DMS53 (cell line): Measurements from ENCODE around the gene FEZF2.
A peak's percentile ranks its signal among the peaks of the same experiment; 100 is the strongest.

Experiments
- DNase-seq: peaks from one replicate; lab custom pipeline; 2025; lab: John Stamatoyannopoulos, UW

Gene FEZF2

DNA sequence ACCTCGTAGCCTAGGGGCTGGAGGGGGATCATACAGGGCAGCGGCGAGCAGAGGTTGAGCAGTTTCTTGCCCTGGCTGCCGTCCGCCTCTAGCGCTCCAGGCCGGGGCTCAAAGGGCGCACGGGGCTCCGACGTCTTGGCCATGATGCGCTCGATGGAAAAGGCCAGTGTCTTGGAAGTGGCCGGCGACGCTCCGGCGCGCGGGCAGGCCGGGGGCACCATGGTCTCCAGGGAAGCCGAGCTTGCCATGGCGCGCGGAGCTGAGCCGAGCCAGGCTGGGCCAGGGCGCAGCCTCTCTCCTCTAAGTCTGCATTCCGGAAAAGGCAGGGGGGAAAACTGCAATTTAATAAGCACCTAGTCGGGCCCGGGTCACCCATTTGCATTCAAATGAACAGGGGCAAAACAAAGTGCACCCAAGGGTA, 719 bp downstream of the FEZF2 start:
- DNase-seq, result peak; percentile 18

DNA sequence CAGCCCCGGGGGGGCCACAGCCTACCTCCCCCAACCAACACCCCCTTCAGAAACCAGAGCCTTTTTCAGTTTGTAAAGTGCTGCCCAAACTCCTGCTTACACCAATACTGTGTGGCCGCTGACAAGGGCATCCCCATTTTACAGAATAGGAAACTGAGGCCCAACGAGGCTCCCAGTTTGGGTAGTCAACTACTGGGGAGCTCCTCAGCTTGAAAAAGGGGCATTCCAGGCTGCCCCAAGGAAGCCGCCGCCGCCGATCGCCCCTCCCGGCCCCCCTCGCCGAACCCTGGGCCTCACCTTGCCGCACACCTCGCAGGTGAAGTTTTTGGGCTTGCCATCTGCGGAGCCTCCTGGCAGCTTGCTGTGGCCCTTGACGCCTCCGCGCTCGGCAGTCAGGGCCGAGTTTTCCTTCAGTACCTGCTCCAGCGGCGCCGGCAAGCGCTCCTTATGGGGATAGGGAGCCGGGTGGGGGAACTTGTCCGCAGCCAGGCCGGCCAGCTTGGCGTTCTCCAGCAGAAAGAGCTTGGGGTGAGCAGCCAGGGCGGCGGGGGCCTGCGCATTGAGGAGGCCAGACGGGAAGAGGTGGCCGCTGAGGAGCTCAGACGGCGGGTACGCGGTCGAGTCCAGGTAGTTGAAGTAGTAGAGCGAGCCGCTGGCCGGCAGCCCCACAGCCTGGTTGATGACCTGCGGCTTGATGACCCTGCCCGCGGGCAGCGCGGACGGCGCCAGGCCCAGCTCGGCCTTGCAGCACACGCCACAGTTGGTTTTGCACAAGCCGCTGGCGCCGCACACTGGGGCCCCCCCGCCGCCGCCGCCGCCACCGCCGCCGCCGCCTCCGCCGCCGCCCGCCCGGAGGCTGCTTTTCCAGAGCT, 1.4 kb downstream of the FEZF2 start:
- peak; percentile 36 for DNase-seq

DNA sequence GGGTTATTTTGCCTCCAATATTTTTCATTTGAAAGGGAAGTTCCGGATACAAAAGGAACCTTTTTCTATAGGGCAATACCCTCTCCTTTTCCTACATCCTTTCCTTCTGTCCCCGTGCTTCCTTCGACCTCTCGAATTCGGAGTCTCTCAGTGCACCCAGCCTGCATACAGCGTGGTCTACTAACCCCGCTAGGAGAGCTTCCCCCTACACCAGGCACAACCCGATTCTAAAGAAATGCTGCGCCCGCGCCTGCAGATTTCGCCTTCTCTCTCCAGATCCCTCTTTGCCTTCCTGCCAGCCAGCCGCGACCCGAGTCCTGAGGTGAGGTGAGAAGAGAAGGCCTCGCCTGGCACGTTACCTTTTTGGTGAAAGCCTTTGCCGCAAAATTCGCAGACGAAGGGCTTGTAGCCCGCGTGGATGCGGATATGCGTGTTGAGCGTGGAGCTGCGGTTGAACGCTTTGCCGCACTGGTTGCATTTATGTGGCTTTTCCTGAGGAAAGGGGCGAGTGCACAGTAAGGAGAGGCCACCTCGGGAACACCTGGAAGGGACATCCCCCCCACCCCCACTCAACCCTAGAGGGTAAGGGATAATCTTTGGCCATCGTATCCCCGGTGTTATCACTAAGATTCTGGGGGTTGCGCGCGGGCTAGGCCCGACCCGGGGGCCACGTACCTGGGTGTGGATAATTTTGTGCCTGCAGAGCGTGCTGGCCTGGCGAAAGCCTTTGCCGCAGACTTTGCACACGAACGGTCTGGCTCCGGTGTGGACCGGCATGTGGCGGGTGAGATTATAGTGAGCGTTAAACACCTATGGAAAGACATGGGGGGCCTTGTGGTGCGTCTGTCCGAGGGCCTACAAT, 2.3 kb downstream of the FEZF2 start:
- no peak for DNase-seq

DNA sequence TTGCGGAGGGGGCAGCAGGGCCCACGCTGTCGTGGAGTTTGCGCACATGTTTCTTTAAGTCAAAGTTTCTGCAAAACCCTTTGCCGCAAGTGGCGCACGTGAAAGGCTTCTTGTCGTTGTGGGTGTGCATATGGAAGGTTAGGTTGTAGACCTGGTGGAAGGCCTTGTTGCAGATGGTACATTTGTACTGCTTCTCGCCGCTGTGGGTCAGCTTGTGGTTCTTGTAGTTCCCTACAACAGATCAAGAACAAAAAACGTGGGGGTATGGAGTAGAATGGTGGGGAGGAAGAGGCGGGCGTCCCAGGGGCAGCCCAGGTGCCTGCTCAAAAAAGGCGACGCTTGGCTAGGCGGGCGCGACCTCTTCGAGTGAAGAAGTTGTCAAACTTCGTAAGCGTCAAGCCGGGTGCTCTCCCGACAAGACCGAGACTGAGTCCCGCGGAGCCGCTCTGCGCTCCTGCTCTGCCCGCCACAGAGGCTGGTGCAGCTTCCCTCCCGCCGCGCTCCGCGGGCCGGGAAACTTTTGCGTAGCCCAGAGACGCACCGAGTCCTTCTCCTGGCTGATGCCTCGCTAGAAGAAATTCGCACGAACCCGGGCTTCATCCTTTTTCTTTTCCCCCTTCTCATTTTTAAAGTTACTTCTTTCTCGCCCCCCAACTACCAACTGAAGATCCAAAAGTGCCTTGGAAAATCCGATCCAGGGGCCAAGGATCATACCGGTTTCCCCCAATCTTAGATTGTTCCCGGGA, 3.1 kb downstream of the FEZF2 start:
- DNase-seq, result no peak

DNA sequence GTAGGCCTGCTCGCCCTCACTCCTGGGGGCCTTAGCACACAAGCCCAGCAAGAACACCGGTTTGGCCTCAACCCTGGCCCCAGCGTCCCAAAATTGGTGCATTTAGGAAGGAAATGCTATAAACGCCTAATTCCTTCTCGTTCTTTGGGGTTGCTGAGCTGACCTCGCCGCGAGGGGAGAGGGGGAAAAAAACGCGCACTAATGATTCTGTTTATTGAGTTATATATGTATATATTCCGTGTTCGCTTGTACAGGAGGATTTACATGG, 3.9 kb downstream of the FEZF2 start:
- DNase-seq, result peak; percentile 4

DNA sequence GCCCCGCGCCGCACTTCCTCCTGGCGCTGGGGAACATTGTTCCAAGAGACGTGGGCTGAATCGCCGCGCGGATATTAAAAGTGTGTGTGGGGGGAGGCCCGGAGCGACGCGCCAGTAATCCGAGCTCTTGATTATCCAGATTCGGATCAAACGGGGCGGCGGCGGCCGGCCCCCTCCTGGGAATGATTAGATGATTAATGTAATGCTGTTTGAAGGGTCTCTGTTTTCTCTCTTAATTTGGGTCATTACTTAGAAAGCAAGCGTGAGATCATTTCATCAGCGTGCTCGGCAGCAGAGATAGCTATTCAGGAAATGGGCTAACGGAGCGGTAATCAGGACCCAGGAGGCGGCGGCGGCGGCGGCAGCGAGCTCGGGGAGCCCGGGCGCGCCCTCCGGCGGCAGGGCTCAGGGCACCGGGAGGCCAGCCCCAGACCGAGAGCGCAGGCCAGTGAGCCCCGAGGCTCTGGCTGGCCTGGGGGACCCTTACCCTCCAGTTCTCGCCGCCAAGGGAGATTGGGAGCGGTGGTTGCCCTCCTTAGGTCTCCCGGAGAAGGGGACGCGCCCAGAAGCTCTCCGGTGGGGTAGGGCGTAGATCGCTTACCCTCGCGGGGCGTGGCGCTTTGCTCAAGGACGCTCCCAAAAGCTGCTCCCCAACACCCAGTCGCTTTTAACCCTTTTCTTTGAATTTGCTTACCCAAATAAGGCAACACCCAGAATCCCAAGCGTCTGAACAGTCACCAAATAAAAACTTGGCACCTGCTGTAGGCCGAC, 4.5 kb downstream of the FEZF2 start:
- peak; percentile 53 for DNase-seq

DNA sequence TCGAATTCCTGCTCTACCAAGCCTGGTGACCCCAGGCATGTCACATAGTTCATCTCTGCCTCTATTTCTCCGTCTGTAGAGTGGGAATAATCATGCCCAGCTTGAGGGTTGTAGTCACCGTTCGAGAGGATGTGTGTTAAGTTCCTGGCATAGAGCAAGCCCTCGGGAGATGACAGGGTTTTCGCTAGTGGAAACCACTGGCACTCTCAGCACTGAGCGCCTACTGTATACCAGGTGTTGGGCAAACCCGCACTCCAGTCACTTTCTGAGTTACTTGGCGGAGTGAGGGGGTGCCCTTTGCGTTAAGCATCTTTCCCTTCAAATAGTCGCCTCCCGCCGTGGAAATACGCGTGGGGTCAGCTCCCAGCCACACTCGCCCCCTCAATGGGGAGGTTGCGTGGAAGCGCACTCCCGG, 5.1 kb downstream of the FEZF2 start:
- no peak for DNase-seq

DNA sequence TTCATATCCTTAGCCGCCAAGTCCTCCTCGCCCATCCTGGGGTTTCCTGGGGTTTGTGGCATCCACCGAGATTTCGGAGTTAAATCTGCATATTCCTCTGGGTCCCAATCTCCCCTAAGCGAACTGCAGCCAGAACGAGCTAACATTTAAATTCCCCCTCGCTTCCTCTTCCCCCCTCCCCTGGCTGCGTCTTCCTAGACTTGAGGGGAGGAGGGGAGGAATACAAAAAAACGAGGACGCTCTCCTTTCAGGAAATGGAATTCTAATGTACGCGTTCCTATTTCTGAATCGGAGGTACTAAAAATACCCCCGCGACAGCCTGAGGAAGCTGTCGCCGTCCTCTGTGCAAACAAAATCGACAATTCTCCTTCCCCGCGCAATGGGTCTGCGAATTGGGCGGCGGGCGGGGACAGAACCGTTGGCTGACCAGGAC, 5.6 kb downstream of the FEZF2 start:
- no peak for DNase-seq

DNA sequence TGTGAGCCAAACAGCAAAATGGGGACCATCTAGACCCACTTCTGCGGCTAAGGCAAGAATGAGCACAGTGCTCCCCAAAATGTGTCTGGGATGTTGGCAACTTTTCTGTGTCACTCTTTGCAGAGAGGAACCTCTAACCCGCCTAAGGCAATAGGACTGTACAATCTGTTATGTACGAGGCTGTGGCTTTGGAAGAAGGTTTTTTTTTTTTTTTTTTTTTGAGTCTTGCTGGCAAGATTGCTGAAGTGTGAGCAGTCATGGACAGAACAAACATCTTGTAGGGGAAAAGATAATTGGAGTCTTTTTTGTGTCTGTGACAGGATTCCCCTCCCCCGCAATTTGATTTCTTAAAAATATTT, 7.2 kb downstream of the FEZF2 start:
- no peak for DNase-seq

DNA sequence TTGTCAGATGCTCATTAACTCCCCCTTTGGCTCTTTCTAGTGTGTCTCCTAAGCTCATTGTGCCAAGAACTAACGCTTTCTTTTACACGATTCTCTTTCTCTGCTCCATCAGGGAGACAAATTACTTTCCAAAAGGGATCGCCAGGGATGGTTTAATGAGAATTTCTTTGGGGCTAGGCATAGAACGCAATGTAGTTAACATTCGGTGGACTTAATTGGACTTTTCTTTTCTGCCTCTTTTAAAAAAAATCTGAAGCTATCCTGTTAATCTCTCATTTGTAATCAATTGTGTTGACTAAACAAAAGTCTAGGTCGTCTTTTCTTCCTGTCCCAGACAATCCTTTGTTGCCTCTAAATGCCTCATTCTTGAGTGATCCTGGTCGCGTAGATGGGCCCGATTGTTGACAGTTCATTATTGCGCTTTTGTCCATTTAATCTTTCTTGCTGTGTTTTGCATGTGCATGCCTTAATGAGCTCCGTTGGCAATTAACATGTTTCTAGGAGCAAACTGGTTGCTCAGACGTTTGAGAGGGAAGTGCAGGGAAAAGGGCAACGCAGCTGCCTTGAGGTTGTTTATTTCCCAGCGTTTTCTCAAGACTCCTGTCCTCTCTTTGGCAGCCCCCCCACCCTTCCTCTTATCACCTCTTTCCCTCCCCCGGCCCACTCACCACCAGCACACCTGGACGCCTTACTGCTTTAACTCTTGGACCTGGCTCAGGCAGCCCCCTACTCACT, 7.8 kb downstream of the FEZF2 start:
- no peak for DNase-seq

DNA sequence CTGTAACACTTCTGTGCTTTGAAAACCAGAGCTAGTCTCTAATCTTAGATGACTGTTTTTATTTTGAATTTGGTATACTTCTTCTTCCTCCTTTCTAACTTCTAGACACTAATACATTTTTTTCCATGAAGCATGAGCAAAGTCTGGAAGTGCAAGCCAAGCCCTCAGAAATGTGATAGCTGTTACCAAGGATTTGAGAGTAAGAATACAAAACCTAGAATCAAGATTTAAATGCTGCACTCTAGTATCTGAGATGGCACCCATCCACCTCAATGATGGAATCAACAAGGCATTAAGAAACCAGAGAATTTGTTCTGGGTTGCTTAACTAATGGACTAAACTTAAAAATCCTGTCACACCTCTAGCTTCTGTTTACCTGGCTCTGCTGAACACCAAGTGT, 9.2 kb downstream of the FEZF2 start:
- DNase-seq, result no peak

DNA sequence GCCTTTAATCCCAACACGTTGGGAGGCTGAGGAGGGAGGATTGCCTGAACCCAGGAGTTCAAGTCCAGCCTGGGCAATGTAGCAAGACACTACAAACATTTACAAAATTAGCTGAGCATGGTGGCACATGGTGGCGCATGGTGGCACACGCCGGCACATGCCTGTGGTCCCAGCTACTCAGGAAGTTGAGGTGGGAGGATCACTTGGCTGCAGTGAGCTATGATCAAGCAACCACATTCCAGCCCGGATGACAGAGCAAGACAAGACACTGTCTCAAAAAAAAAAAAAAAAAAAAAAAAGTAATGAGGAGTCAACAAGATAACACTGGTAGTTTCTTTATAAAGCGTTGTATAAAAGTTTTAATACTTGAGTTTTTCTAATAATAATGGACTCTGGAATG, 10.1 kb downstream of the FEZF2 start:
- DNase-seq, result no peak

DNA sequence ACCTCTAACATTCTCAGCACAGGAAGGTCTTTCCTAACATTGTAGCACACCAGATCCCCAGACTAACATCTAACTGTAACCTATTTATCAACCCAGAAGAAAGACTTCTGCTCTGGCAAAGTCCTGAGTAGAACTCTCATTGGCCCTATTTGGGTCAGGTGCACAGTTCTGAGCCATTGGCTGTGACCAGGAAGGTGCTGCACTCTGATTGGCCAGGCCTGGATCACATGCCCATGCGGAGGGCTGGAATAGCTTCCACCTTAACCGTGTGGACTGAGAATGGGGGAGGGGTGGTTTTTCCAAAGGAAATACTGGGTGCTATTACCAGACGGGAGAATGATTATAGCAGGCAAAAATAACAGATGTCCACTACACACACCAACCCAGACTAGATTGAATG, 11.5 kb downstream of the FEZF2 start:
- DNase-seq, result peak; percentile 16

DNA sequence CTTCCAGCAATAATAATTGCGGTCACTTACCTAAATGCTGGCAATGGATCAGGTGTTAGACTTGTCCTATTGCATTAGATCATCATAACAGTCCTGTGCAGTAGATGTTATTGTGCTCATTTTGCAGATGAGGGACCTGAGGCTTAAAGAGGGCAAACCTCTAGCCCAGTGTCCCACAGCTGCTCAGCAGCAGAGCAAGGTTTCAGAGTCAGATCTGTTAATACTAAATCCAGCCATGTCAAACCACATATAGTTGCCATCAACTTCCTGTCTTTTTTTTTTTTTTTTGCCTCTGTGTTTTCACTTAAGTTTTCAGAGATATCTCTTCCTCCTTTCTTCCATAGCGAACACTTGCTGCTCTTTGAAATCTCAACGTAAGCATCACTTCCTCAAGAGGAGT, 12.1 kb downstream of the FEZF2 start:
- peak; percentile 29 for DNase-seq

DNA sequence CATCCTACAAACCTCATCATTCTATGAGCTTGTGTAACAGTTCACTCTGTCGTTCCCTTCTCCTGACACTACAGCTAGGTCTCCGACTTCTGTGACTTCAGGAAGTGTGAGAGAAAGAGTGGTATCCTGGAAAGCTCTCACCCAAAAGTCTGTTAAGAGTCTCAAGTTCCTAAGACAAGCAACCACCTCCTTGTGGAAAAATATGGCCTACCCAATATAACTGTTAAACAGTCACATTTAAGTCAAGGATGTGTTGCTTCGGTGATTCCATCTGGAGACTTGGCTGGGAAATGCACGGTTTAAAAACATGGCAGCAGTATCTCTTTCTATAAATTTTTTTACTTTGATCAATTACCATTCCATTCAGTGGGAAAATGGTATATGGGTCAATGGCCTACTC, 13.8 kb downstream of the FEZF2 start:
- no peak for DNase-seq

DNA sequence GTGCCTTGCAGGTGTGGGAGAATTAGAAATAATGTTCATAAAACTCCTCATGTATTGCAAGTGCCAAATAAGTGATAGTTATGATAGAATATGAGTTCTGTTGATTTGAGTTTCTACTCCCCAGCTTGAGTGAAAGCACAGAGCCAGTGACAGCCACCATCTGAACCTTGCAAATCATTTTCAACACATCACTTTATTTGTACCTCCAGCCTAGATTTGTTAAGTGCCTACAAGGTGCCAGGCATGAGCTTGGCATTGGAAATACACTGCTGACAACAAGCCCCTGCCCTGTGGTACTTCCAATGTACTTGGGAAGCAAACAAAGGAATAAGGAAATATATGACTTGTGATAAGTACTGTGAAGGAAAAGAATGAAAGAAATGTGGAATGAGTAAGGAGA, 17.0 kb downstream of the FEZF2 start:
- no peak for DNase-seq

DNA sequence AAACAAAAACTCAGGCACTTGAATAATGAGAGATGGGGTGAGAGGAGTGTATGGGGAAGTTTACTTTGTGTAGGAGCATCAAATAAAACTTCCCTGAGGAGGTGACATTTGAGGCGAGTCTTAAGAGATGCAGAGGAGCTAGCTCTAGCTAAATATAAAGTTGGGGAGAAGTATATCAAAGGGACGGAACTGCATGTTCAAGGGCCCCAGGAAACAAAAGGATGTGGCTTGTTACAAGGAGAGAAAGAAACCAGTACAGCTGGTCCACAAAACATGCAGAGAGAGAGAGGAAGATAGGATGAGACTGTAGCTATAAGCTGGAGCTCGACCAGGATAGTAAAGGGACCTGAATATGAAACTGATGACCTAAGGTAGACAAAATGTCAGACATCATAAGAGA, 17.6 kb downstream of the FEZF2 start:
- DNase-seq, result no peak

DNA sequence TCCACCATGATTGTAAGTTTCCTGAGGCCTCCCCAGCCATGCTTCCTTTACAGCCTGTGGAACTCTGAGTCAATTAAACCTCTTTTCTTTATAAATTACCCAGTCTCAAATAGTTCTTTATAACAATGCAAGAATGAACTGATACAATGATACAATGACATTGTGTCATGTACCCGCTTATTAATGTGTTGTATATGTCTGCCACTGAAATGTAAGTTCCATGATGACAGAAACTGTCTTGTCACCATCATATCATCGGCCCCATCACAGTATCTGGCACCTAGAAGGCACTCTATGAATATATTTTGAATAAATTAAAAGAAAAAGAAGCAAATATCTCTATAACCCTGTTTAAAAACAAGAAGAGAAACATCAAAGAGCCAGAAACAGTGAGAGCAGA, 29.6 kb downstream of the FEZF2 start:
- no peak for DNase-seq

DNA sequence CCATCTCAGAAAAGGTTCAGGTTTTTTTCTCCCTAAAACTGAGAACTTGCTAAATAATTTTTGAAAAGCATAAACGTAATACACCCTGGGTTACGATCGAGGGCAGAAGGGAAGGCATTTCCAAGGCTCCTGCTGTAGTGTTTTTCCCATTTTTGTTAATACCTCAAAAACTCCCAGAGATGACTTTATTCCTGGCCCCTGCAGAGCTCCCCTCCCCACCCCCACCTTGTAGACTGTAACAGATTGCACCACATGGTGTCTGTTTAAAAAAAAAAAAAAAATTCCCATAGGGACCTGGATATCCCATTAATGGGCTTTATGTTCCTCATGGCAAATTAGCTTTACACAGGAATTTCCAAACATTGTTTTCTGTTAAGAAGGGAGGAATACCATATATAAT, 38.2 kb downstream of the FEZF2 start:
- no peak for DNase-seq

DNA sequence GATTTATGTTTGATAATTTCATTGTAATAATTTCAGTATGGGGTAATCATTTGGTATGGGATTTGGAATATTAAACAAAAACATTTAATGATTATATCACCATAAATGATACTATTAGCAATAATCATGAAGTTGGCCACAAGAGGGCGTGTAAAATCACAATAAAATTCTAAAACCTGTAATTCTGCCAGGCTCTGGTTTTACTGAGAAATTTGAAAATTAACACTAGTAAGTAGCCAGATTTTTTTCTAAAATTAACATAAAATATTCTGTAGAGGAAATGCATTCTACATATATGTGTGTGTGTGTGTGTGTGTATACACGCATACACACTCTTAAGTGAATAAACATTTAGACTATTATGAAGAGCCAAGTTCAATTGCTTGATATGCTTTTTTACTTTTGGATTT, 40.5 kb downstream of the FEZF2 start:
- DNase-seq, result peak; percentile 30

DNA sequence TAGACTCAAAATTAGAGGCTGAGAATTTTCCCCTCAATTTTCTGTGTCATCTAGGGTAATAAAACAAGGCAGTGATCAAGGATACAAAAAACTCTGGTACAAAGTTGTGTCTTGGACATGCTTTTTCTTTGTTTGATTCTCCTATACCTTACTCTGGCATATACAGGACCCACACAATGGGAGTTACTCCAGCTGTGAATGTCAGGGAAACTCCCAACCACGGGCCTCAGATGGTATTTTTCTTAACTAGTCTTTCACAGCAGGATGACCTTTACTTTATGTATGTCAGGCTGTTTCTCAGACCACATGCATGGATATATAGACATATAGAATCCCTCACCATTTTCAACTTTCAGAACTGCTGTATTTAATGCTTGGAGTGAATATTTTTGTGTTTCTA, 41.3 kb downstream of the FEZF2 start:
- no peak for DNase-seq
